AG04450 (cell line): ENCODE results near the gene EEF1AKMT4. TPM values are rescaled to one million over a fixed set of nuclear protein-coding genes. Genes with fewer than 3 reads are reported as not detected.

Source experiments
- CTCF ChIA-PET: fragments of 300-600, 350-600 bp; formaldehyde crosslinking; extraction: SDS; loops from one replicate; lab custom pipeline; 2022; ENCODE audit warnings: antibody characterized with exemption, inconsistent platforms; lab: Charles Lee
- POLR2A ChIA-PET: fragments of 350-600 bp; formaldehyde crosslinking; extraction: SDS; loops from one replicate; lab custom pipeline; 2021; ENCODE audit warnings: antibody characterized with exemption, inconsistent platforms; lab: Yijun Ruan, JAX
- DNase-seq: peaks from one replicate; pipeline ENCODE4 v3.0.0-alpha.2; 2011; ENCODE audit warnings: low read depth, low spot score
- H3K27ac ChIP-seq: one replicate; pipeline ENCODE4 v1.5.1; 2012; ENCODE audit warnings: low read depth, low read length, control low read depth
- H3K27me3 ChIP-seq: one replicate; pipeline ENCODE4 v1.6.0; 2012; ENCODE audit warnings: low read length; ENCODE audit not compliant: control insufficient read depth, insufficient read depth
- H3K4me3 ChIP-seq: 2 replicates; pipeline ENCODE4 v1.5.1; 2011; ENCODE audit warnings: mild to moderate bottlenecking, low read depth, low read length, control low read depth
- H3K9me3 ChIP-seq: 2 replicates; pipeline ENCODE4 v1.5.1; 2012; ENCODE audit warnings: low read length; ENCODE audit not compliant: control insufficient read depth, insufficient read depth
- CTCF ChIP-seq: IDR thresholded peaks from 2 replicates; pipeline ENCODE4 v1.5.1; 2011; ENCODE audit warnings: low read depth, low read length, control low read depth, inconsistent platforms
- polyA plus RNA-seq: library from polyadenylated mRNA; depleted of rRNA; stranded (reverse); fragments of >200 nt; gene quantifications from 2 replicates; pipeline ENCODE4 v1.2.3, GENCODE V29; 2011

Gene EEF1AKMT4
- polyA plus RNA-seq, 1 experiment: 3.2 TPM

- TF ChIP-seq CTCF: no peak
- POLR2A ChIA-PET: no interaction called here
- H3K4me3 ChIP-seq: no peak overlapping the region
- H3K27ac ChIP-seq: no peak overlapping the region
- CTCF ChIA-PET: interaction anchor here (0.6 to 1.0 kb wide), 3 partner anchors 28 to 407 kb away, joined by 3 to 12 read pairs (median 3); partner anchors contain the start of gene PARL
- peaks cover 14% of the 10 kb centered on the region for H3K27me3 ChIP-seq
- no peaks in the 10 kb centered on the region for H3K9me3 ChIP-seq
- no peak for DNase-seq
These were observed 42.4 kb downstream of the EEF1AKMT4 start for GRCh38 chr3:184291738-184292445.

- TF ChIP-seq CTCF: no peak
- CTCF ChIA-PET: interaction anchor here (1.0 to 2.1 kb wide), 2 partner anchors 46 to 400 kb away, joined by 3 to 6 read pairs; no protein-coding TSS in a partner anchor
- Histone ChIP-seq H3K27me3 (peaks cover 14% of the 10 kb centered on the region), H3K27ac (no peak overlapping the region), H3K4me3 (no peak overlapping the region), H3K9me3 (no peaks in the 10 kb centered on the region; the same call in 1 of the 2 replicates)
- POLR2A ChIA-PET: no interaction called here
- DNase-seq: no peak
These were observed 46.3 kb downstream of the EEF1AKMT4 start for GRCh38 chr3:184295771-184296170.

GRCh38 chr3:184296616-184297015 lies 47.1 kb downstream of the EEF1AKMT4 start:
- Histone ChIP-seq H3K9me3 (no peaks in the 10 kb centered on the region; the same call in 1 of the 2 replicates), H3K27ac (no peak overlapping the region), H3K4me3 (no peak overlapping the region), H3K27me3 (peaks cover 14% of the 10 kb centered on the region)
- no peak for TF ChIP-seq CTCF
- CTCF ChIA-PET: interaction anchor here (1.0 kb wide), 1 partner anchor 47 kb away, joined by 3 read pairs; no protein-coding TSS in a partner anchor
- no peak for DNase-seq
- POLR2A ChIA-PET: no interaction called here

GRCh38 chr3:184298759-184299487 lies 49.5 kb downstream of the EEF1AKMT4 start, which contains the start of gene PSMD2:
Gene PSMD2 (plus strand): TSS chr3:184299241. CDS start chr3:184299267, 26 bp downstream.
- ChIA-PET CTCF (interaction anchor here (0.8 to 1.6 kb wide), 2 partner anchors 9 to 403 kb away, joined by 3 to 4 read pairs; no protein-coding TSS in a partner anchor), POLR2A (interaction anchor here (1.8 kb wide), 1 partner anchor 17 kb away, joined by 7 read pairs; no protein-coding TSS in a partner anchor)
- peak within 1 kb of the TSS; percentile 98 for H3K4me3 ChIP-seq
- H3K27ac ChIP-seq: peak within 1 kb of the TSS; percentile 86
- H3K9me3 ChIP-seq: no peaks in the 10 kb centered on the region; the same call in 1 of the 2 replicates
- no peak for TF ChIP-seq CTCF
- DNase-seq: peak; percentile 89
- H3K27me3 ChIP-seq: peaks cover 6% of the 10 kb centered on the region
